NCI-H146 treated with DMSO at 0.1 percent for 48 hours (cell line): Measurements from ENCODE around the gene PSMA1.
"Not testable (repeated sequence)": the region's sequence is repeated elsewhere in the genome, so short reads cannot be mapped to it uniquely, and the experiment has no call there.

Experiments used
- DNase-seq: peaks from one replicate; lab custom pipeline; 2025; ENCODE audit not compliant: unreplicated experiment; lab: John Stamatoyannopoulos, UW

PSMA1 gene

DNA sequence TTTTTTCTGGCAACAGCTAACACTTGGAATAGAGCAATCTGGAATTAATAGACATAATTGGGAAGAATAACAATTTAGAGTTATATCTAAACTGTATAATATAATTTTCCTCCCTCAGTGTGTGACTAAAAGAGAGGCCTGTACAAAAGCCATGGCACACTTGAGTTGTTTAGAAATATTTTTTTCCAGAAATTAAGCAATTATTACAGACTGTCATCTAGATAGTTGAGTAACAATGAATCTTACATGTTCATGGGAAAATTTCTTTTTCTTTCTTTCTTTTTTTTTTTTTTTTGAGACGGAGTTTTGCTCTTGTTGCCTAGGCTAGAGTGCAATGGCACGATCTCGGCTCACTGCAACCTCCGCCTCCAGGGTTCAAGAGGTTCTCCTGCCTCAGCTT is 15.0 kb upstream of the PSMA1 start:
- not testable (repeated sequence) for DNase-seq

DNA sequence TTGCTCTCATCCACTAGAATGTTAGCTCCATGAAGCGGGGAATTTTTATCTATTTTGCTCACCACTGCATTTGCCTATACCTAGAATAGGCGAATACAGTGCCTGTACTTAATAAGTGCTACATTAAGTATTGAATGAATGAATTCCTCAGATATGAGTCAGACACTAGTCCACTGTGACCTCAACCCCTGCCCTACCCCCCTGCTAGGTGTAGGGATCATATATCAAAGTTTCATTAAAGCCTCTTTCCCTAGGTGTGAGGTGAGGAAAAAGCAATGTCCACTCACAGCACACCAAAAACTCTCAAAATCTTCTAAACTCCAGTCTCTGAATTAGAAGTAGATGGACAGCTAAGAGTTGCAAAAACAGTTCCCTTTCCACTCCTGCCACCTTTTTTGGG is 9.8 kb upstream of the PSMA1 start:
- DNase-seq = no peak

GRCh38 chr11:14529321-14529720 is 9.1 kb upstream of the PSMA1 start:
- DNase-seq = no peak

DNA sequence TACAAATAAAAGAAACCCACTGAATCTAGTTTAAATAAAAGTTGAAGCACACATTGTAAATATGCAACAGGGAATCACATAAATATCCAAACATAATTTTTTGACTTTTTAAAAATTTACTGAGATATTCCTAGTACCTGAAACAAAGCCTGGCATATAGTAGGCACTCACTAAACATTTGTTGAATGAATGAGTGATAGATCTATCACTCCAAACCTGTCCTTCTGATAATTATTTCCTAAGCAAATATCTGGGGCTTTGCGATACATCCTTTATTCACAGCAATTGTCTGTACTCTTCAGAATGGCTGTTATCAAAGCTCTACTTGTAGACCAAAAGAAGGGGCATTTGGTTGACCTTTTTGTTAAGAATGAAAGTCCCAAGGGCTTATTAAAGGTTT is 2.6 kb upstream of the PSMA1 start:
- no peak for DNase-seq

DNA sequence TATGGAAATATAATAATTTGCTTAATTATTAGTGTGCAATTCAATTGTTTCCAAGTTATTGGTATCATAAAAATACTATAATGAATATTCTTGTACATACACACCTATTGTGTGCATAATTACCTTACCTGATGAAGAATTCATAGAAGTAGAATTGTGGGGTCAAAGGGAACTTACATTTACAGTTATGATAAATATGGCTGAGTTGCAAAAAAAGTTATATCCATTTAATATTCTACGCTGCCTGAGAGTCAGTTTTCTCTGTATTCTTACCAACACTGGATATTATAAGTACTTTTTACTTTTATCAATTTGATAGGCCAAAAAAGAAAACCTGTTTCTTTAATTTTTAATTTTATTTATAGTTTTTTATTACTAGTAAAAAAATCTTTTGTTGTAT is 2.1 kb upstream of the PSMA1 start:
- no peak for DNase-seq

DNA sequence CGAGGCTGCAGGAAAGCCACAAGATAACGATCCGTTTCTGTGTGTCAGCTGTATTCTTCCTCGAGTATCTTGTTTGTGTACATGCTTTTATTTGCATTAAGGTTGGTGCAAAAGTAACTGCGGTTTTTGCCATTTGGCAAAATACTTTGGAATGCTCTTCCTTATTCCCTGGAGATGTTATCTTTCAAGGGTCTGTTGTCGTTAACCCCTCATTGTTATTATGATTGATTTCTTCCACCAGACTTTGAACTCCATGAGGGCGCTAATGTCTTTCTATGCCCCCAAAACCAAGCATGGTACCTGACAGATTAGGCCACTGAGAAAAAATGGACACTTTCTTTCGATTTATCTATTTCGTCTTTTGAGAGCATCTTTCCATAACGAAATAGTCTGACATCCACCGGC is 563 bp upstream of the PSMA1 start:
- no peak for DNase-seq

GRCh38 chr11:14519597-14519916 is 629 bp downstream of the PSMA1 start:
- DNase-seq = peak; percentile 42

DNA sequence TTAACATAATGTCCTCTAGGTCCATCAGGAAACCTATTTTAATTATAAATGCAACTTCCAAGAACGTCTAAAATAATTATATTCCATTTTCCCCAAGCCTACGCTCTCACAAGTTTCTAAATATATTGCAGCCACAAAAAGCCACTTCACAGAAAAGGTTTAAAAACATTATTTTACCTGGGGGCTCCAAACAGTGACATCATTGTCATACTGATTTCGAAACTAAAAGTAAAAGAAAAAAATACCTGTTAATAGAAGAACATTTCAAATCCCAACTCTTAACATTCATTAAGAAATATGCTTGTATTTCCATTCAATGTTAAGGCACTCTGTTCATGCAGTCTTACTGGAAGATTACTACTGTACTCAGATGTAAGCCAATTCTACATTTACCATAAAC is 1.4 kb downstream of the PSMA1 start:
- no peak for DNase-seq

DNA sequence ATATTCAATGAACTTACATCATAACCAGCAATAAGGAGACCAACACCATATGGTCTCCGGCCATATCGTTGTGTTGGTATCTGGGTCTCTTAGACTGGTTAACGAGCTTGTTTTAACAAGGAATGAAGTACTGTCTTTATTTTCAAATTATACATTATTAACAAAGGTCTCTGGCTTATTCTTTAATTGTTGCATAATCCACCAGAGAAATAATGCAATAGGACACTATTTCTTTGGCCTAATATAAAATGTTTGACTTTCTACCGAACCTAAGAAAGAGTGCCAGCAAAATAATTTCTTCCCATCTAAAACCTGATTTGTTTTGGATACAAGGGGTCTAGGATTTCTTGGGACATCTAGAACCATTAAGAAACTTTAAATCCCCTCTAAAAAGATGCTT is 6.4 kb downstream of the PSMA1 start:
- no peak for DNase-seq

DNA sequence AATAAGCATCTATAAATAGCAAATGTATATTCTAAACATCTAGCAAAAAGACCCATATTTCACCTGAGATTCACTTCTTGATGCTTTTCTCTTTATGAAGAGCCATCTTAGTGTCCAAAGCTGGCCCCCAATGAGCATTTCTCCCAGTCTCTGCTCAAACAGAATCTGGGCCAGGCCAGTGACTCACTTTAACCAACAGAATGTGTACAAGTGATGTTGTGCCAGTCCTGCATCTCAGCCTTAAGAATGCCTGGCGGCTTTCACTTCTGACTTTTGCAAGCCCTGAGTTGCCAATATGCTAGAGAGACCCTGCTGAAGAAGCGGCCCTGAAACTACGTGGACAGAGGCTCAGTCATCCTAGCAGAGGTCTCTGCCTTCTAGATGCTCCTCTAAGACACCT is 13.7 kb downstream of the PSMA1 start:
- no peak for DNase-seq

DNA sequence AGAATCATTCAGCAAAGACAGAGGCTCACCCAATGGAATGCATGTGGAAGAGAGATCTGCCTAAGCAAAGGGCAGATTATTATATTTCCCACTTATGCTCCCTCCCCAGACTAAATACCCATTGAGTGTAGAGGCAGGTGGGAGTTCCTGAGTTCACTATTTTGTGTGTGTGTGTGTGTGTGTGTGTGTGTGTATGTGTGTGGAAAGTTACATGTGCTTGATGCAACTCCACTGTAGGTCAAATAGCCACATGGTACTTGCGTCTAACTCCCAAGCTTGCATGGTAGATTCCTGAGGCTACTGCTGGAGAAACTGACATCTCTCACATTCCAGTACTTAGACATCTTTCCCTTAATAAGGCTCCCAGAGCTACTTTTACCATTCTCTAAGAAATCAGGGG is 17.2 kb downstream of the PSMA1 start:
- no peak for DNase-seq

- DNase-seq = no peak
Observed at GRCh38 chr11:14502039-14502438, 18.1 kb downstream of the PSMA1 start.

DNA sequence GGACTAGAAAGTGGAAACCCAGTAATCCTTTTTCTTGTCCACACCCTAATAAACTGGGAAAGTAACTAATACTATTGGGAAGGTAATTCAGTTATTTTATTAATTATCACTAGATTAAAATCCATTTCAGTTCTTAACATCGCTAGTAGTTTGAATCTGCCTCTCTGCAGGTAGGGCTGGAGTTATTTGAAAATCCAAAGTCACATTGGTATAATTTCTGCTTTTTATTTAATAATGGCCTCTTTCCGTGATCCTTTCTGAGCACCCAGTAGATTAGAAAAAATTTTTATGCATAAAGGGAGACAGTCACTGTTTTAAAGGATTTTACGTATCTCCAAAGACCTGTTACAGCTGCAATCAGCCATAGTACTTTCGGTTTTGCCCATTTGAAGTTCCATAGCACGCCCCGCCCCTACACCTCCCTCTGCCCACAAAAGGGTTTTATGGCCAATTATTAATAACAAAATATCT is 20.0 kb downstream of the PSMA1 start:
- DNase-seq = peak; percentile 35

GRCh38 chr11:14499560-14500180 is 20.5 kb downstream of the PSMA1 start, which contains the start of gene COPB1:
Gene COPB1 (minus strand): TSS chr11:14499811. CDS start chr11:14498928, 883 bp downstream.
- DNase-seq = peak; percentile 78

GRCh38 chr11:14499178-14499559 is 21.0 kb downstream of the PSMA1 start:
- no peak for DNase-seq

DNA sequence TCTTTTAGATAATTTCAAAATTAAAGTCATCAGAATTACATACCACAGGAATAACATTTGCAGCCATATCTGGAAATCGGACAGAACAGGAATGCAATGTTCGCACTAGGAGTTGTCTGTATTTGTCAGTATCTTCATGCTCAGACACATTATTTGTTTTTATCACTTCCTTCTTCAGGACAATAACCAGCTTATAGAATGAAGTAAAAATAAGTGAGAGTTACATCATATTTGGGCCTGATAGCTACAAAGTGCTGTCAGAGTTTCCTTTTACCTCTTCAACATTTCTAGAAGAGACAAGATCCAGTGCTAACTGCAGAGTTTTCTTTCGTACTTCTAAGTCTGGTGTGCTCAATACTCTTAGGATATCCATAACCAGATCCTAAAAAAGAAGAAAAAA is 39.5 kb downstream of the PSMA1 start:
- no peak for DNase-seq

GRCh38 chr11:14471127-14471526 is 49.1 kb downstream of the PSMA1 start:
- DNase-seq = no peak

DNA sequence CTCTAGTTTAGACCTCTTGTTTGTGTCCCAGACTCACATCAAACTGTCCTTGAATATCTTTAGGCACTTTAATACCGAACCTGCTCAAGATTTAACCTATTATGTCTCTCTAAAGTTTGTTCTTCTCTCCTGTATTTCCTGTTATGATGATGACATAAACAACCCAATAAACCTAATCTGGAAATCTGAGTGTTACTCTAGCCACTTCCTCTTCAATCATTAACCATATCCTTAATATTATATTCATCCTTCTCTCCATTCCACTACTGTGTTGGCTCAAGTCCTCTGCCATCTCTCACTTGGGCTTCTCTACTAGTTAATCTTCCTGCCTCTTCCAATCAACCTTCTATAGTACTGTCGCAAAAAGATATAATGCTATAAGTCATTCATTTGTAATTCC is 56.6 kb downstream of the PSMA1 start:
- no peak for DNase-seq

- DNase-seq = no peak
Observed at GRCh38 chr11:14460147-14460546, 60.0 kb downstream of the PSMA1 start.

GRCh38 chr11:14458377-14458776 is 61.8 kb downstream of the PSMA1 start:
- DNase-seq = no peak

DNA sequence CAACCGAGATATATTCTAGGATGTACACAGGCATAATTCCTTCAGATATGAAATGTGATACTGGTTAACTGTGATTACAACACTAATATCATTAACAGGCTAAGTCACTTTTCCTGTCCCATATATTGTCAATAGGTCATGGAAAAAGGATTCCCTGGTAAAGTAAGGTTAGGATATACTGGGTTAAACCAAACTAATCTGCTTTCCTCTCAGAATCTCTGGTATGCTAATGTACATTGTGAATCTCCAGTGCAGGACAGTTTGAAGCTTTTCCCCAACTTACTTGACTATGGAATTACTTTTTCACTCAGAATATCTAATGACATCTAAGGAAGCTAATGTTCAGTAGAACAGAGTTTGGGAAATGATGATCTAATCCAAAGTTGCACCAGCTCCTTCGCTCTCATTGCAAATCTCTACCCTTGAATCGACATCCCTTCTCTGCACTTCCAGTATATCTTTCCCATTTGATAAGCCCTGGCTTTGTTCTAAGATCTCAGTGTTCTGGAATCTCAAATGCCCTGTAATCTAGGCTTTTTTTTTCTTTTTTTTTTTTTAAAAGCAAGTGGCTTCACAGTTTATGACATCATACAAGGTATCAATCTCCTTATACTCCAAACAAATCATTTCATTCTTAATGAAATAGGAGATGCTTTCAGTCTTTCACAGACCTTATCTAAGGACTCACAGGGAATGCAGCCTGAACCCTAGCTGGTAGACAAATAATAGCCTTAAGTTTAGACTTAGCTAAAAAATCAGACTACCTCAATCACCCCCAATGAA is 64.3 kb downstream of the PSMA1 start:
- DNase-seq = no peak
